Measurements from ENCODE around the gene PSG2. TPM values are rescaled to one million over a fixed set of nuclear protein-coding genes. Genes with fewer than 3 reads are reported as not detected.
"Not testable (repeated sequence)": the region's sequence is repeated elsewhere in the genome, so short reads cannot be mapped to it uniquely, and the experiment has no call there.

PSG2 gene
- total RNA-seq, 1 donor from 2014 or later = not detected

GRCh38 chr19:43084196-43084832 lies 1.8 kb upstream of the PSG2 start:
- intact Hi-C loops (cut with DNase I); DNase-seq (ENCODE audit: low spot score): not testable (repeated sequence)

DNA sequence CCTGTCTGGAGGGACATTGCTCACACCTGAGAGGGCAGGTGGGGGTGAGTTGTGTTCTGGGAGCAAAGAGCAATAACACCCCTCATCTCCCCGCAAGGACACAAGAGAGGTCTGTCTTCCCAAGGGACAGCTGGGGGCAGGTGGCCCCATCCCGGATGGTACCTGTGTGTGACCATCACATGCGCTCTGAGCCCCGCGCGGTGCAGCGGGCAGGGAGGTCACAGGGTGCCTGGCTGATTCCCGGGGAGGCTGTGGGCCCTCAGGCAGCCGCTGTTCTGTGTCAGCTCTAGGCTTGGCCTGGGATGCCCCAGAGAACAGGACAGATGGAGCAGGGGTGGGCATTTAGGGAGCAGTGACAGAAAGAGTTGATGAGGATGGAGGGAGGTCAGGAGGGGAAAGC lies 1.2 kb upstream of the PSG2 start:
- DNase-seq (ENCODE audit: low spot score); ATAC-seq; intact Hi-C loops (cut with DNase I): not testable (repeated sequence)

More at GRCh38 chr19:43084196-43084832, 1.8 kb upstream of the PSG2 start:
- not testable (repeated sequence) for ATAC-seq

DNA sequence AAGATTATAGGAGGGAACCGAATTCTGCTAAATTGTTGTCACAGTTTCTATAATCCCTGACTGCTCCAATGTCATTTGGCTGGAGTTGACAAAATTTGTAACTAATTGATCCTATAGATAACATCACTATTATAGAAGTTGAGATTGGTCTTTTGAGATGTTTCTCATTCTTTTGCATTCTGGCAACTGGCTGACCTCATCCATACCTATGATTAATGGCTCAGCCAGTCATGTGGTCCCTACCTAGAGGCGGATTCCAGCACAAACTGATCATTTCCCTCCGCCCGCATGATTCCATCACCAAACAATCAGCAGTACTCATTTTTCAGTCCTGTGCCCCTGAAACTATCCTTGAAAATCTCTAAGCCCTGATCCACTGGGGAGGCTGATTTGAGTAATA lies 4.2 kb downstream of the PSG2 start:
- ATAC-seq = no peak
- DNase-seq (ENCODE audit: low spot score) = no peak
- intact Hi-C loops (cut with DNase I) = no loop called here

DNA sequence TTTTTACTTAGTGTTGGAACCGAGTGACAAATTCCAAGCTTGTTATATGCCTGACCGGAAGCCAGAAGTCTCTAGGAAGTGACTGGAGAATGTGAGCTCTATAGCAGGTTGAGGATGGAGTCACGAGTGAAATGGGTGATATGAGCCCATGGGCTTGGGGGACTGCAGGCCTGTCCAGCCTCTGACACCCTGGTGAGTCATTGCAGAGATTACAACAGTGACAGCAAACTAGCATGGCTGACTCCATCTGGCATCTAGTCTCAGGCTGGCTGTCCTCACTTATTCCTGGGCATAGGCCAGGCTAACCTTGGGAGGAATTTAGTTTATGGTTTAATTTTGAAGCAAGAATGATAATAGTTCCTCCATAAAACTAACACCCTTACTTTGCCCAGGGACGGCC lies 4.6 kb downstream of the PSG2 start:
- intact Hi-C loops (cut with DNase I); DNase-seq (ENCODE audit: low spot score); ATAC-seq: not testable (repeated sequence)

- DNase-seq (ENCODE audit: low spot score); intact Hi-C loops (cut with DNase I); ATAC-seq: not testable (repeated sequence)
Measured at GRCh38 chr19:43062418-43062817, 20.1 kb downstream of the PSG2 start.

- ATAC-seq; DNase-seq (ENCODE audit: low spot score); intact Hi-C loops (cut with DNase I): not testable (repeated sequence)
Measured at GRCh38 chr19:43061326-43061725, 21.2 kb downstream of the PSG2 start.

DNA sequence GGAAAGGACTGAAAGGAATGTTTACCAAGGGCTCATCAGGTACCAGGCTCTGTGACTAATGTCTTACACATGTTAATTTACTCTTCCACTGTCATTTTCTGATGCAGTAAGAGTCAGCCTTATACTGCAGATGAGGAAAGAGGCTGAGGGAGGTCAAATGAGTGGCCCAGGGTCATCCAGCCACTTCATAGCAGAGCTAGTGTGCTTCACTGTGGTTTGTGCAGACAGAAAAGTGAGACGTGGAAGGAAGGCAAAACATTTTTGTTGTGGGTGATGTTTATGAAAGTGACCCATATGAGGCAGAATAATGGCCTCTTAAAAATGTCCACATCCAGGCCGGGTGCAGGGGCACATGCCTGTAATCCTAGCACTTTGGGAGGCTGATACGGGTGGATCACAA lies 22.2 kb downstream of the PSG2 start:
- DNase-seq (ENCODE audit: low spot score); intact Hi-C loops (cut with DNase I); ATAC-seq: not testable (repeated sequence)

GRCh38 chr19:43059482-43059881 lies 23.0 kb downstream of the PSG2 start:
- intact Hi-C loops (cut with DNase I); DNase-seq (ENCODE audit: low spot score); ATAC-seq: not testable (repeated sequence)

DNA sequence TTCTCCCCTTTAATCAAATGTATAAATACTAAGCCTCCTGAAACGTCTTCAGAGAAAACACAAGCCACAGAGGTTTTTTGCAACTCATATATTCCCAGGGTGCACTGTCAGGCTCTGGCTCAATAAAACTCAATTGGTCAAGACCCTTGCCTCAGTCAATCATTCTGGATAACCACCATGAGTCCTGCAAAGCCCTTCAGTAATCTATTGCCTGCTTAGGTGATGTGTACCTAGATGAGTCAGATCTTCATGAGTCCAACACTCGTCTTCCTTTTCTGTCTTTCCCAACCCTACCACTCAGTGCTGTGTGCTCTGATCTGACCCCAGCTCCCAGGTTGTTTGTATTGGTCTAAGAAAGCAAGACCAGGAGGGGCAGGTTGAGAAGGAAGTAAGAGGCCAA lies 24.1 kb downstream of the PSG2 start:
- intact Hi-C loops (cut with DNase I); DNase-seq (ENCODE audit: low spot score); ATAC-seq: not testable (repeated sequence)

GRCh38 chr19:43047966-43048365 lies 34.5 kb downstream of the PSG2 start:
- ATAC-seq; DNase-seq (ENCODE audit: low spot score); intact Hi-C loops (cut with DNase I): not testable (repeated sequence)

DNA sequence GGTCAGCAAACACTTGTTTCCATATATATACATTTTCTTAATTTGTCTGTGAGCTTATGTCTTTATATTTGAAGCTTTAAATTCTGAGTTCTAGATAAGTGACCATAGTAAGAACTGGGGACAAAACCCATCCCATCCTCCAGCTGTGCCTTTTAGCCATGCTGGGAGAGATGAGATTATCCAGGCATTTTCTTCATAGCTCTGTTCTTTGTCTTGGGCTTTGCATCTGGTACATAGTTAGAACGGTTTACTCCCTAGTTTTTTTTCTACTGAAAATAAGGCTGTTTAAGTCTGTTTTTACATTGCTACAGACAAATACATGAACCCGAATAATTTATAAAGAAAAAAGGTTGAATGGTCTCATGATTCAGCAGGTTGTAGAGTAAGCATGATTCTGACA lies 35.9 kb downstream of the PSG2 start:
- intact Hi-C loops (cut with DNase I); DNase-seq (ENCODE audit: low spot score); ATAC-seq: not testable (repeated sequence)

- ATAC-seq; intact Hi-C loops (cut with DNase I); DNase-seq (ENCODE audit: low spot score): not testable (repeated sequence)
Measured at GRCh38 chr19:43043492-43044180, 38.9 kb downstream of the PSG2 start.

GRCh38 chr19:43031645-43032044 lies 50.9 kb downstream of the PSG2 start:
- DNase-seq (ENCODE audit: low spot score); intact Hi-C loops (cut with DNase I); ATAC-seq: not testable (repeated sequence)

- DNase-seq (ENCODE audit: low spot score) = no peak
- ATAC-seq = no peak
- intact Hi-C loops (cut with DNase I) = no loop called here
Measured at GRCh38 chr19:43028866-43029265, 53.6 kb downstream of the PSG2 start.

DNA sequence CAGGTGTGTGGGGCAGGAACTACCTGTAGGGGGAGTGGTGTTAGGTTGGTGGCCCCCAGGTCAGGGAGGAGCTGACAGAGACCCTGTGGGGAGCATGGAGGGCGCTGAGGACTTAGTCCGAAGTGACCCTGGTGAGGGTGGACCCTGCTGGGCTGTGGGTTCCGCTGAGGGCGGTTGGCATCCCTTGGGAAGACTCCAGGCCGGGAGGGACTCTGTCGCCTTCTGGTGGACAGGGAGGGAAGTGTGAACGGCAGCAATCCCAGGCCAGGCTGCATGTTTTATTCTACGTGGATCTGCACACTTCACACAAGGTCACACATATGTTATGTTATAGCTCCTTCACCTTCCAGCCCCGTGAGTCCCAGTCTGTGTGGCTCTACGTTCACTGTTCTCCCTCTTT lies 54.5 kb downstream of the PSG2 start:
- ATAC-seq; intact Hi-C loops (cut with DNase I); DNase-seq (ENCODE audit: low spot score): not testable (repeated sequence)

GRCh38 chr19:43027061-43027460 lies 55.4 kb downstream of the PSG2 start:
- intact Hi-C loops (cut with DNase I); ATAC-seq: not testable (repeated sequence)

DNA sequence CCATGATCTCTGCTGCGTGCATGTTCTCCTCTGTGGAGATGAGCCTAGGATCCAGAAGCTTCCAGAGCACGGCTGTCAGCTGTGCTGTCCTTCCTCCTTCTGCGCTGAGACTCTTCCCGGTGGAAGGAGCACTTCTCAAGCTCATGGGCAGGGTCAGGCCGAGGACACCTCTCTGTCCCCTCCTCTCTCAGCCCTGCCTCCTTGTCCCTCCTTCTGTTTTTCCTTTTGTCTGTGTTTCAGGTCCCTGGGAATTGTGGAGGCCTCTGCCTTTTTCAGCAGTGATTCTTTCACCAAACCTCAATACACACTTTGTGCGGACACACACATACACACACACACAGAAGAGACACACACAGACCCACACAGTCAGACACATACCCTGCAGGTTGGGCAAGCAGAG lies 56.1 kb downstream of the PSG2 start, which contains the start of gene PSG11:
Gene PSG11 (minus strand): TSS at position 101 of the 400 bp plus-strand sequence. CDS start 97 bp downstream, at position 4.
- DNase-seq (ENCODE audit: low spot score); intact Hi-C loops (cut with DNase I); ATAC-seq: not testable (repeated sequence)

More at GRCh38 chr19:43027061-43027460, 55.4 kb downstream of the PSG2 start:
- not testable (repeated sequence) for DNase-seq (ENCODE audit: low spot score)

- DNase-seq (ENCODE audit: low spot score); ATAC-seq; intact Hi-C loops (cut with DNase I): not testable (repeated sequence)
Measured at GRCh38 chr19:43022098-43022497, 60.4 kb downstream of the PSG2 start.

GRCh38 chr19:43021629-43022028 lies 60.9 kb downstream of the PSG2 start:
- ATAC-seq; intact Hi-C loops (cut with DNase I); DNase-seq (ENCODE audit: low spot score): not testable (repeated sequence)

GRCh38 chr19:43019588-43019987 lies 62.9 kb downstream of the PSG2 start:
- intact Hi-C loops (cut with DNase I); DNase-seq (ENCODE audit: low spot score); ATAC-seq: not testable (repeated sequence)
